NCI-H128 (cell line): ENCODE measurements around the gene IRX6.

Experiments
- DNase-seq: peaks from one replicate; lab custom pipeline; 2025; ENCODE audit not compliant: unreplicated experiment; lab: John Stamatoyannopoulos, UW

The IRX6 gene

GRCh38 chr16:55364811-55365210 is 40.8 kb downstream of the IRX6 start:
- DNase-seq, result no peak

- DNase-seq, result no peak
These were observed 43.4 kb downstream of the IRX6 start for GRCh38 chr16:55367301-55367811.

- DNase-seq, result no peak
These were observed 44.0 kb downstream of the IRX6 start for GRCh38 chr16:55367866-55368603.

GRCh38 chr16:55369151-55369550 is 45.1 kb downstream of the IRX6 start:
- DNase-seq, result no peak

- peak; percentile 33 for DNase-seq
These were observed 46.9 kb downstream of the IRX6 start for GRCh38 chr16:55370762-55371482.

- DNase-seq, result no peak
These were observed 48.9 kb downstream of the IRX6 start for GRCh38 chr16:55372792-55373488.

- no peak for DNase-seq
These were observed 49.5 kb downstream of the IRX6 start for GRCh38 chr16:55373489-55373832.

GRCh38 chr16:55376045-55376444 is 52.0 kb downstream of the IRX6 start:
- no peak for DNase-seq

- DNase-seq, result no peak
These were observed 52.7 kb downstream of the IRX6 start for GRCh38 chr16:55376567-55377167.

- no peak for DNase-seq
These were observed 53.8 kb downstream of the IRX6 start for GRCh38 chr16:55377840-55378239.

- no peak for DNase-seq
These were observed 54.6 kb downstream of the IRX6 start for GRCh38 chr16:55378616-55379015.

- DNase-seq, result no peak
These were observed 55.4 kb downstream of the IRX6 start for GRCh38 chr16:55379371-55379770.

GRCh38 chr16:55379876-55380390 is 55.9 kb downstream of the IRX6 start:
- DNase-seq, result no peak
